ENCODE results near the gene PRDM16. TPM values are rescaled to one million over a fixed set of nuclear protein-coding genes. Genes with fewer than 3 reads are reported as not detected.

Gene PRDM16
- polyA plus RNA-seq, 2 of the 4 experiments (the other 2 are of a cell fraction): 0.03 to 0.35 TPM

GRCh38 chr1:3380469-3380868, 311.5 kb downstream of the PRDM16 start:
- DNase-seq (ENCODE audit: low read depth in 1 of 2, low spot score in 1 of 2): no peak
- Histone ChIP-seq H3K9me3 (no peaks in the 10 kb centered on the region), H3K4me1 (no peaks in the 10 kb centered on the region), H3K27ac (no peak overlapping the region), H3K4me2 (no peak overlapping the region), H3K4me3 (no peak overlapping the region)
- WGBS (ENCODE audit: missing lambda C conversion rate): 58% methylated on average over 8 of the region's 11 CpGs
- no peak for FAIRE-seq
- TF ChIP-seq, protein P1, sequence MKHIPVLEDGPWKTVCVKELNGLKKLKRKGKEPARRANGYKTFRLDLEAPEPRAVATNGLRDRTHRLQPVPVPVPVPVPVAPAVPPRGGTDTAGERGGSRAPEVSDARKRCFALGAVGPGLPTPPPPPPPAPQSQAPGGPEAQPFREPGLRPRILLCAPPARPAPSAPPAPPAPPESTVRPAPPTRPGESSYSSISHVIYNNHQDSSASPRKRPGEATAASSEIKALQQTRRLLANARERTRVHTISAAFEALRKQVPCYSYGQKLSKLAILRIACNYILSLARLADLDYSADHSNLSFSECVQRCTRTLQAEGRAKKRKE (CRISPR knock-in tag; IDR thresholded peaks at IDR 0.05; ENCODE audit: low read depth): no peak
- TF ChIP-seq NR3C1 (IDR thresholded peaks at IDR 0.05): no peak
- TF ChIP-seq RCOR1 (IDR thresholded peaks at IDR 0.05; ENCODE audit: low read depth, low read length): no peak
- no peak for TF ChIP-seq MAZ (IDR thresholded peaks at IDR 0.05; ENCODE audit: borderline replicate concordance, low read depth, low read length)
- TF ChIP-seq HDAC2 (IDR thresholded peaks at IDR 0.05): no peak
- TF ChIP-seq ZSCAN20 (CRISPR knock-in tag; IDR thresholded peaks at IDR 0.05): no peak
- TF ChIP-seq ZNF302 (CRISPR knock-in tag; IDR thresholded peaks at IDR 0.05): no peak
- TF ChIP-seq RAD21 (conservative IDR thresholded peaks at IDR 0.05 in 1 of 2, IDR thresholded peaks at IDR 0.05 in 1 of 2): no peak
- no peak for TF ChIP-seq HOXB13 (CRISPR knock-in tag; IDR thresholded peaks at IDR 0.05; ENCODE audit: low read depth)
- no peak for TF ChIP-seq E2F6 (IDR thresholded peaks at IDR 0.05; ENCODE audit: borderline replicate concordance, low read depth)
- TF ChIP-seq RNF2 (IDR thresholded peaks at IDR 0.05; ENCODE audit: borderline replicate concordance, low read depth): no peak
- no peak for TF ChIP-seq SREBF2 (IDR thresholded peaks at IDR 0.05)
- TF ChIP-seq JUN (IDR thresholded peaks at IDR 0.05): no peak
- TF ChIP-seq CBX2 (IDR thresholded peaks at IDR 0.05; ENCODE audit: borderline replicate concordance, low read depth): no peak
- no peak for ATAC-seq
- ChIA-PET CTCF (no interaction called here), POLR2A (no interaction called here)

GRCh38 chr1:3381901-3382300, 312.9 kb downstream of the PRDM16 start:
- no peak for FAIRE-seq

DNA sequence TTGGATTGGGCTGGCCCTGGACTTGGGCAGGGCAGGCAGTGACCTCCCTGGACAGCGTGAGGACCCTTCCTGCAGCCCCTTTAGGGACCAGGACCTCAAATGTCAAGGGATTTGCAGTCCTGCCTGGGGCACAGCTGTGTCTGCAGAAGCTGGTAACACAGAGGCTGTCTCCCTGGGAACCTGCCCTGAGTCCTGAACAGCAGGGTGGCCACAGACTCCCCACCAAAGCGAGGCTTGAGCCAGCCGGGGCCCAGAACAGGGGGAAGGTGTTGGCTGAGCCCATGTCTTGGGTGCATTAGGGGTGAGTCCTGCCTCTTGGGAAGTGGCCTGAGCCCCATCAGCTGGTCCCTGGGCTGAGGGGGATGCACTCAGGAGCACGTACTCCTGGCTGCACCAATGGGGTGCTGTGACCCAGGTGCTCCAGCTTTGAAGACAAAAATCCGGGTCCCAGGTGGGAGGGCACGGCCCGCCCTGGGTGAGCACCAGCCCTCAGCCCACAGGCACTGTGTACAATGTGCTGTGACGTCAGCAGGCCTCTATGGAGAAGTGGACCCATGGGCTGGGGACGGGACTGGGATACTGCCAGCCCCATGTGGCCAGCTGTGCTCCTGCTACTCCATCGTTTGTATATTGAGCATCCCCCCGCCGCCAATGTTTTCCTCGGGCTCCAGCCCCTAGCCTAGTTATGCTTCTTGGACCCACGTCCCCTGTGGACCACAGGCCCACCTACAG, 313.5 kb downstream of the PRDM16 start:
- Histone ChIP-seq H3K4me2 (no peak overlapping the region), H3K4me3 (no peak overlapping the region), H3K27ac (no peak overlapping the region), H3K9me3 (no peaks in the 10 kb centered on the region), H3K4me1 (no peaks in the 10 kb centered on the region)
- TF ChIP-seq USF2 (IDR thresholded peaks at IDR 0.05): no peak
- TF ChIP-seq HOXB5 (CRISPR knock-in tag; IDR thresholded peaks at IDR 0.05): no peak
- no peak for TF ChIP-seq RCOR1 (IDR thresholded peaks at IDR 0.05; ENCODE audit: low read depth, low read length)
- TF ChIP-seq EHMT2 (IDR thresholded peaks at IDR 0.05; ENCODE audit: low read depth): no peak
- TF ChIP-seq EHF (CRISPR knock-in tag; IDR thresholded peaks at IDR 0.05): no peak
- TF ChIP-seq MAFK (IDR thresholded peaks at IDR 0.05; ENCODE audit: partially characterized antibody): no peak
- TF ChIP-seq ZNF302 (CRISPR knock-in tag; IDR thresholded peaks at IDR 0.05): no peak
- TF ChIP-seq, protein P1 (CRISPR knock-in tag; IDR thresholded peaks at IDR 0.05; ENCODE audit: low read depth): no peak
- no peak for TF ChIP-seq RARB (CRISPR knock-in tag; IDR thresholded peaks at IDR 0.05)
- TF ChIP-seq HOXA7 (CRISPR knock-in tag; IDR thresholded peaks at IDR 0.05): no peak
- TF ChIP-seq TP53 (CRISPR knock-in tag; IDR thresholded peaks at IDR 0.05): no peak
- TF ChIP-seq GATA3 (IDR thresholded peaks at IDR 0.05; ENCODE audit: borderline replicate concordance): no peak
- TF ChIP-seq, protein P2, sequence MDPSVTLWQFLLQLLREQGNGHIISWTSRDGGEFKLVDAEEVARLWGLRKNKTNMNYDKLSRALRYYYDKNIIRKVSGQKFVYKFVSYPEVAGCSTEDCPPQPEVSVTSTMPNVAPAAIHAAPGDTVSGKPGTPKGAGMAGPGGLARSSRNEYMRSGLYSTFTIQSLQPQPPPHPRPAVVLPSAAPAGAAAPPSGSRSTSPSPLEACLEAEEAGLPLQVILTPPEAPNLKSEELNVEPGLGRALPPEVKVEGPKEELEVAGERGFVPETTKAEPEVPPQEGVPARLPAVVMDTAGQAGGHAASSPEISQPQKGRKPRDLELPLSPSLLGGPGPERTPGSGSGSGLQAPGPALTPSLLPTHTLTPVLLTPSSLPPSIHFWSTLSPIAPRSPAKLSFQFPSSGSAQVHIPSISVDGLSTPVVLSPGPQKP (IDR thresholded peaks at IDR 0.05; ENCODE audit: low read depth, low read length): no peak
- TF ChIP-seq PHF8 (IDR thresholded peaks at IDR 0.05; ENCODE audit: borderline replicate concordance, low read depth): no peak
- TF ChIP-seq SMC3 (IDR thresholded peaks at IDR 0.05): no peak
- TF ChIP-seq ESRRA (IDR thresholded peaks at IDR 0.05; ENCODE audit: borderline replicate concordance, low read length): no peak
- no peak for TF ChIP-seq ZSCAN20 (CRISPR knock-in tag; IDR thresholded peaks at IDR 0.05)
- no peak for TF ChIP-seq KDM5A (IDR thresholded peaks at IDR 0.05)
- TF ChIP-seq CHD4 (IDR thresholded peaks at IDR 0.05; ENCODE audit: borderline replicate concordance): no peak
- 46% methylated on average over 7 of the region's 14 CpGs for WGBS (ENCODE audit: missing lambda C conversion rate)
- FAIRE-seq (no peak), DNase-seq (ENCODE audit: low read depth in 1 of 2, low spot score in 1 of 2) (no peak), ATAC-seq (peak; percentile 23 to 27; a peak in 2 of 6 replicates)
- ChIA-PET POLR2A (no interaction called here), CTCF (no interaction called here)

More at GRCh38 chr1:3381901-3382300, 312.9 kb downstream of the PRDM16 start:
- H3K4me3 ChIP-seq: no peak overlapping the region
- 80% methylated on average over 1 of the region's 10 CpGs for WGBS (ENCODE audit: missing lambda C conversion rate)
- DNase-seq (ENCODE audit: low read depth in 1 of 2, low spot score in 1 of 2) (no peak), ATAC-seq (no peak)
- CTCF ChIA-PET: no interaction called here
- TF ChIP-seq CHD4 (IDR thresholded peaks at IDR 0.05; ENCODE audit: borderline replicate concordance) (no peak), CEBPB (IDR thresholded peaks at IDR 0.05) (no peak), RFX5 (IDR thresholded peaks at IDR 0.05) (no peak), FOXS1 (CRISPR knock-in tag; IDR thresholded peaks at IDR 0.05) (no peak), NR3C1 (IDR thresholded peaks at IDR 0.05) (no peak)
- H3K4me1 ChIP-seq: no peaks in the 10 kb centered on the region
- no peak overlapping the region for H3K4me2 ChIP-seq
- POLR2A ChIA-PET: no interaction called here
- H3K27ac ChIP-seq: no peak overlapping the region
- no peaks in the 10 kb centered on the region for H3K9me3 ChIP-seq

Measured in A549 (cell line).